DLD1 (cell line): ENCODE results near the gene TPP1.

ENCODE experiments used
- in situ Hi-C: cut with HindIII; loops from 2 replicates; pipeline ENCODE4 v1.10.0; 2017; ENCODE audit warnings: low sequenced_read_pairs

TPP1 gene

DNA sequence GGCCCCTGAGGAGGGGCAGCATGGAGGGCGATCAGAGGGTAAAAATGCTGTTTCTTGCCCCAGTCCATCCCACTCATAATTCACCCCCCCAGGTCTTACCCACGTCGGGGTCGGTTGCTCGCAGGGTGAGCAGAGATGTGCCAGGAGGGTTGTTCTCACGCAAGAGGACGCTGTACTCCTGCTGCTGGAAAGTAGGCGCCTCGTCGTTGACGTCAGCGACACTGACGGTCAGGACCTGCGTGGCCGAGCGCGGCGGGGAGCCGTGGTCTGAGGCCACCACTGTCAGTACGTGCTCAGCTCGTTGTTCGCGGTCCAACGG is 10.3 kb upstream of the TPP1 start:
- in situ Hi-C loops = no loop called here

DNA sequence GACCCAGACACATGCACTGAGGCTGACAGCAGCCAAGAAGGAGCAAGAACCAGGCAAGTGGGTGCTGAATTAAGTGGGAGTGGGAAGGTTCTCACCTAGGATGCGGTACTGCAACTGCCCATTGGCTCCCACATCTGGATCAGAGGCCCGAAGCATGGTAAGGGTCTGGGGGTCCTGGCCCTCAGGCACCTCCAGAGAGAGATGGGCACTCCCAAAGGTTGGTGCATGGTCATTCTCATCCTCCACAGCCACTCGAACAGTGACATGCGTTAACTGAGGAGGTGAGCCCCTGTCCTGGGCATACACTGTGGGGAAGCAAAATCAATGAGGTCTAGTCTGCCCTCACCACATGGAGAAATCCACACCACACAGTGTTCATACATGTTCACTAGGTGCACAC is 9.3 kb upstream of the TPP1 start:
- in situ Hi-C loops = no loop called here

- in situ Hi-C loops = no loop called here
These were observed 8.6 kb upstream of the TPP1 start for GRCh38 chr11:6627762-6628241.

GRCh38 chr11:6626971-6627761 is 7.9 kb upstream of the TPP1 start:
- in situ Hi-C loops = no loop called here

- in situ Hi-C loops = no loop called here
These were observed 6.7 kb upstream of the TPP1 start for GRCh38 chr11:6625832-6626420.

GRCh38 chr11:6625156-6625831 is 6.1 kb upstream of the TPP1 start:
- in situ Hi-C loops = no loop called here

DNA sequence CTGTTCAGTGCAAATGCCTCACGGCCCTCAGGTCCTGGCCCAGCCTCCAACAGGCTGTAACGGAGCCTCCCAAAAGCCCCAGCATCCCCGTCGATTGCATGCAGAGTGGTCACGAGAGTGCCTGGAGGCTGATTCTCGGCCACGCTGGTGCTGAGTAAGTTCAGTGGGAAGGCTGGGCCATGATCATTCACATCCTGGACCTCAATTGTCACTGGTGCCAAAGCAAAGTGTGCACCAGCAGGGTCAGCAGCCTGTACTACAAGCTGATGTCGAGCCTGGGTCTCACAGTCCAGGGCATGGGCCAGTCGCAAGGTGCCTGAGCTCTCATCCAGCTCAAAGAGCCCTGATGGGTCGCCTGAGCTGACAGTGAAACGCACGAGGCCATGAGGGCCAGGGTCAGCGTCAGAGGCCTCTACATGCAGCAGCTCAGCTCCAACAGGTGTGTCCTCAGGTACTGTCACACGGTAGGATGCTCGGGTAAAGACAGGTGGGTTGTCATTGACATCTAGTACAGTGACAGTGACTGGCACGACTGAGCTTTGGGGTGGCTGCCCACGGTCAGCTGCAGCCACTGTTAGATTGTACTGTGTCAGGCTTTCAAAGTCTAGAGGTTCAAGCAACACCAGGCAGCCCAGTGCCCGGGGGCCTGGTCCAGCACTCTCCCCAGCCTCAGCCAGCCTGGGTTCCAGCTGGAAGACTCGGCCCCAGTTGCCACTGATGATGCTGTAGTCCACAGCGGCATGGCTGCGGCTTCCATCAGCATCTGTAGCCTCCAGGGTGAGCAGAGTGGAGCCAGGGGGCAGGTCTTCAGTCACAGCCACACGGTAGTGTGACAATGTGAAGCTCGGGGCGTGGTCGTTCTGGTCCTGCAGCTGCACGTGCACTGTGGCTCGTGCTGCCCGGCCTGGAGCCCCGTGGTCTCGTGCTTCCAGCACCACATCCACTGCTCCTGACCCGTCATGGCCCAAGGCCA is 4.5 kb upstream of the TPP1 start:
- in situ Hi-C loops = no loop called here

DNA sequence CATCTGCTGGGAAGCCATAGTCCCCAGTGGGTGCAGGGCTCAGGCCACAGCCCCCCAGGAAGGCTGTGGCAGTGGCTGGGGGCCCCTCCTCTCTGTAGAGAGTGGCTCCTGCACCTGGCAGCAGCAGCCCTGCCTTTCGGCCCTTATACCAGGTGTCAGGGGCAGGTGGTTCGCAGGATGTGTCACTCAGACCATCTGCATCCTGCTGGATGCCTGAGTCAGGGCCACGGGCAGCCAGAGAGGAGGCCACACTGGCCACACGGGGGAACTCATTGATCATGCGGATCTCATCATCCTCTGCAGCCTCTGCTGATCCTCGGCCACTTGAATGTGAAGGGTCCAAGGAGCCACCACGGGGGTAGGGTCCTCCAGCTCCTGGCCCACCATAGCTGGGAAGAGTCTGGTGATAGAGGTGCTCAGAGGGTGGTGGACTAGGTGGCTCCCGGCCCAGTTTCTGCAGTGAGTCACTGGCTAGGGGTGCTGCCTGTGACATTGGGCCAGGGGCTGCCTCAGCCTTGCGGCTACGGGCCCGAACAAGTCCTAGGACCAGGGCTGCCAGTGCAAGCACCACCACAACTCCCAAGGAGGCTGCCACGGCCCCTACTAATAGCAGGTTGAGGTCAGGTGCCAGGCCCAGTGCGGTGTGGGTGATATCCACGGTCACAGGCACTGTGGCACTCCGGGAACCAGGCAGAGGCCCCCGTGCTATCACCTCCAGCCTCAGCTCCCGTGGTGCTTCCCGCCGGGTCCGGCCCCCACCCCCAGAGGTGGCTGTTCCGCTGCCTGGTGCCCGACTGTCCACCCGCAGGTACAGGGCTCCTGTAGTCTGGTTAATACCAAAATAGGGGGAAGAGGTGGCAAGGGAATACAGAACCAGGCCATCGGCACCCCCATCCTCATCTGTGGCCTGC is 3.3 kb upstream of the TPP1 start:
- in situ Hi-C loops = no loop called here

DNA sequence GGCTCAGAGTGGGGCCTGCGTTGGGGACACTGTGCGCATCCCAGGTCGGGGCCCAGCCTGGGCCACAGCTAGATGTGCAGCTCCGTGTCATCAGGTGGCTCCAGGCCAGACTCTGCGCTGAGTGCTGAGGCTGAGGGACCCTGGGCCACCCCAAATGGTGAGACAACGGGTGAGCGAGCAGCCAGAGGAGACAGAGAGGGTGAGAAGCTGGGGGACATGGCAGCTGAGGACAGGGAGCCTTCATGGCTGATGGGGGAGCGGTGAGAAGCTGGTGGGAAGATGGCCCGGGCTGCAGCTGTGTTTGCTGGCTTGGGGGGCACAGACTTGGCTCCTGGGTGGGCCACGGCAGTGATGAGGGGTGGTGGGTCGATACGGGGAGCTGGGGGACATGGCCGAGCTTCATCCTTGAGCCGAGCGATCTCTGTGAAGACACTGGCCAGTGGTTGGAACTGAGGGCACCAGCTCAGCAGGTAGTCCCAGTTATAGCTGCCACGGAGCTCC is 2.5 kb upstream of the TPP1 start:
- in situ Hi-C loops = no loop called here

DNA sequence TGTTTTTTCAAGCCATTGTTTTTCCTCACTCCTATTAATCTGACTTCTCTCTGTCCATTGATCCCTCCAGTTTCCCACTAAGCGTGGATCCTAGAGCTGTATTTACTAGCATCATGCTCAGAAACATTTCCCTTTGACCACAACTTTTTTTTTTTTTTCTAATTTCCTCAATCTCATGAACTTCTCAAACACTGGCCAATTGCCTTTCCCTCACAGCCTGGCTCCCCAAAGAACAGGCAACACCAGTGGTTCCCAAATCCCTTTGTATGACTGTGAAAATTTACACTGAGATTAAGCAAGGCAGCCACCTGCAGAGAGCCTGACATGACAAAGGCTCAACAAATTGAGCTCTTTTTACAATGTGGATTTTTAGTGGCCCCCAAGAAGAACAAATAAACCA is 1.4 kb upstream of the TPP1 start:
- in situ Hi-C loops = no loop called here

DNA sequence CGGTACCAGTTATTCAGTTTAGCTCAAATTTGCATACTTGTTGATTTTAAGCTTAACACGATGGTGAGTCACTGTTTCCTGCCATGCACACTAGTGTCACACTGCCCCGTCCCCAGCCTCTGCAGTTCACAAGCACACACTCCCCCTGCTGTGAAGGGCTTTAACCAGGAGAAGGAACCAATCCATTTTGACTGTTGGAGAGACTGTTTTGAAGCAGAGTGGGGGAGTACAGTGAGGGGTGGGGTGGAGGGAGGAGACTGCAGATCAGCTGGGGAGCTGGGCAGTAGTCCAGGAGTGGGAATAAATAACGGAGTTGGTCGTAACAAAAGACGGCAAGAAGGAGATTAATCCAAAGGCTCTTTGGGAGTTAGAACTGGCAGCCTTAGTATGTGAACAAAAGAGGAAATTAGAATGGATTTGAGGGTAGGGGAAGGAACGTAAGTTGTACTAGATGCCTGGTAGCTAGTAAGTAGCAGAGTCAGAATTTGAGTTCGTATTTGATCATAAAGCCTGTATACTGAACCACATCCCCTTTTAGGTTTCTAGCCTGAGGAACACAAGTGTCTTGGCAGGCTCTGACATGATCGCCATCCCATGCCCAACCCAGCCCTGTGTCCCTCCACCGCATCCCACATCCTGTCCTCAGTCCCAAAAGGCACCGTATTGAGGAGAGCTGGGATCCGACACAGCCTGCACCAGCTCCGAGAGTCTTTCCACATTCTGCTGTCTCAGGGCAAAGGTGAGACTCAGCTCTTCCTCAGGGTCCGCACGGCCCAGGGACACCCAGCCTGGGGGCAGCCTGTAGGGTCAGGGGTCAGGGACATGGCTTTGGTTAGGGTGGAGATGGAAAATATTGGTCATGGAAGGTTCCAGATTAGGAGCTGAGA is 862 bp downstream of the TPP1 start:
- in situ Hi-C loops = loop anchor here (10.0 kb wide), 1 partner anchor 214 kb away; no protein-coding TSS in a partner anchor

- in situ Hi-C loops = loop anchor here (10.0 kb wide), 1 partner anchor 213 kb away; no protein-coding TSS in a partner anchor
These were observed 1.9 kb downstream of the TPP1 start for GRCh38 chr11:6617315-6617781.

DNA sequence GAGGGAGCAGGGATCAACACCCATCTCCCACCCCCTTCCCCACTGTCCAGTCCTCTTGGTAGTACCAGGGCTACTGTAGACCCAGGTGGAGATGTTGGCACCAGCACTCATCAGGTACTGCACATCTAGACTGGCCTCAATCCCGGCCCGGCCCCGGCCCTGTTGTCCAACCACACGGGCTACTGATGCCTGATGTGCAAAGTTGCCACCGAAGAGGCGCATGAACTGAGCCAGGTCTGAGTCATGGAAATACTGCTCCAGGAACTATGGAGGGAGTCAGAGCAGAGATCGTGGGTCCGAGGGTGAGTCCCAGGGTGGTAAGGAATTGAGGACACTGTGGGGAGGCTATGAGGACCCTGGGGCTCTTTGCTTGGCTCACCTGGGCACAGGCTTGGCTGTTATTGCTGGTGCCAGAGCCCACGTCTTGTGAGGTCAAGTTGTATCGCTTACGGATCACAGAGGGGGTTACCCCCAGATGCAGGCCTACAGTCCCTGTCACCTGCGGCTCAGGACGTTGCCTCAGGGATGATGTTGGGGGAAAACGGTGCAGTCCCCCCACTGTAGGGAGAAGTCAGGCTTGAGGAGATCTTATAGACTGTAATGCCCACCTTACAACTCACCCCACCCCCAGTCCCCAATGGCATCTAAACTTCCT is 2.5 kb downstream of the TPP1 start:
- in situ Hi-C loops = loop anchor here (10.0 kb wide), 1 partner anchor 212 kb away; no protein-coding TSS in a partner anchor

DNA sequence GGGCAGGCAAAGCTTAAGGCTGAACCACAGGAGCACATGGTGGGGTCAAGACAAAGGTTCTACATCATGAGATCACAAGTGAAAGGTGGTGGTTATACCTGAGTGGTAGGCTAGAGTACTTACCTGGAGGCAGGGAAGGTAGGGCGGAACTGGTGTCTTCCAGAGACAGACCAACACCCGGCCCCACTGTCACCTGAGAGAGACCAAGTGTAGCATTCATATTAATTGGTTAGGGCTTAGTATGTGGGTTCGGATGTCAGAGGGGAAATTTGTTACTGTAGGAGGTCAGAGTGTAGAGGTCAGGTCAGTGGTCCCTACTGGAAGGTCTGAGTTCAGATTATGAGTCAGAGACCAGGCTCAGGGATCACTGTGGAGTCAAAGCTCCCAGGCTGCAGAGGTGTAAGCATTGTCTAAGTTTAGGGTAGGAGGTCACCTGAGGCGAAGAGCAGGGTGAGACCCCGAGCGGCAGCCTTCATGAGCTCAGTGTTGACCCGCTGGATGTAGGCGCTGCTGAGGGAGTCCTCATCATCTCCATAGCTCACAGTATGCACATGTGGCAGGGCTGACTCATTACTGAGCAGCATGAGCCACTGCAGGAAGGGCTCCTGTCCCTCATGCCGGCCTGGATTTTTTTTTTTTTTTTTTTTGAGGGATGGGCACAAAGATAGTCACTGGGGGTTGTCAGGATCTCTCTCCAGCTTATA is 3.2 kb downstream of the TPP1 start:
- in situ Hi-C loops = loop anchor here (10.0 kb wide), 1 partner anchor 211 kb away; no protein-coding TSS in a partner anchor

GRCh38 chr11:6615046-6615445 is 4.2 kb downstream of the TPP1 start:
- in situ Hi-C loops = loop anchor here (10.0 kb wide), 1 partner anchor 210 kb away; no protein-coding TSS in a partner anchor

DNA sequence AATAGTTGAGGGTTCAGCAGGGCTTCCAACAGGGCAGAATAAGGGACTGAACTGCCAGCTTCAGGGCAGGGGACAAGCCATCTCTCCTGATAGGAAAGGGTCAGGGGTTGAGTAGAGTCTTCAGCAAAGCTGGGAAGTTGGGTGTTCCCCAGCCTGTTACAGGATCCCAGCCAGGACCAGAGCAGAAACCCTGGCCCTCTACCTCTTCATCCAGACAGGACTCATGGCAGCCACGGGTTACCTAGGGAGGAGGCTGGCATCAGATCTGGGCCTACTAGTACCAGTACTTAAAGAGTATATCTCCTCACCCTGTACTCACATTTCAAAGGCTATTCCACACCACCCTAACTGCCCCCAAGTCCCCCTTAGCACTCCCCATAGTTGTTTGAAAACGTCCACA is 4.8 kb downstream of the TPP1 start:
- in situ Hi-C loops = loop anchor here (10.0 kb wide), 1 partner anchor 210 kb away; no protein-coding TSS in a partner anchor

GRCh38 chr11:6613496-6613895 is 5.7 kb downstream of the TPP1 start:
- in situ Hi-C loops = loop anchor here (10.0 kb wide), 1 partner anchor 209 kb away; no protein-coding TSS in a partner anchor
